ENCODE results near the gene MLLT3. TPM values are rescaled to one million over a fixed set of nuclear protein-coding genes. Genes with fewer than 3 reads are reported as not detected.

MLLT3 gene
- total RNA-seq, 4 donors from 2014 or later: 10.2 to 15.3 (median 14.5) TPM

DNA sequence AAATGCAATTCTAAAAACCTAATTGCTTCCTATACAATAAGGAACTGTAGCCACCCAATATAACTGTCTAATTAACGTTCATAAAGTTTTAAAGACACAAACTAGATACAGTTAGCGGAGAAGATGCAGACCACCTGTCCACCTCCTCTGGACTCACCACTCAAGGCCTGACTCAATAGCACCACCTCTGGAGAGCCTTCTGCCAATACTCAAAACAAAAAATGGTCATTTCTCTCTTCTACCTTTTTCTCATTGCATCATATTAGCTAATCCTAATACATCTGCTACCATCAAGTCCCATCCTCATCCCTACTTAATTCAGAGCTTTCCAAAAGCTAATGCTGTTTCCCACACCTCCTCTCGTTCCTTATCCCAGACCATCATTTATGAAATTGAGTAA lies 159.9 kb downstream of the MLLT3 start:
- H3K9me3 ChIP-seq: no peaks in the 10 kb centered on the region
- H3K27ac ChIP-seq: no peak overlapping the region
- no peak for TF ChIP-seq CTCF (IDR thresholded peaks at IDR 0.05)
- TF ChIP-seq POLR2A (IDR thresholded peaks at IDR 0.05): no peak
- no peak for TF ChIP-seq EP300 (IDR thresholded peaks at IDR 0.05)
- 96 to 97% methylated on average over 3 of the region's 3 CpGs for WGBS, 2 donors
- H3K27me3 ChIP-seq: no peaks in the 10 kb centered on the region
- H3K4me3 ChIP-seq: no peak overlapping the region
- DNase-seq (ENCODE audit: low spot score in 2 of 2): no peak
- H3K36me3 ChIP-seq: no peaks in the 10 kb centered on the region
- no peaks in the 10 kb centered on the region for H3K4me1 ChIP-seq

GRCh38 chr9:20447291-20447690 lies 175.0 kb downstream of the MLLT3 start:
- Histone ChIP-seq H3K27ac (no peak overlapping the region), H3K4me1 (no peaks in the 10 kb centered on the region), H3K4me3 (no peak overlapping the region), H3K9me3 (no peaks in the 10 kb centered on the region), H3K27me3 (no peaks in the 10 kb centered on the region), H3K36me3 (no peaks in the 10 kb centered on the region)
- TF ChIP-seq POLR2A (IDR thresholded peaks at IDR 0.05) (no peak), EP300 (IDR thresholded peaks at IDR 0.05) (no peak), CTCF (IDR thresholded peaks at IDR 0.05) (no peak)
- DNase-seq (ENCODE audit: low spot score in 2 of 2): no peak

DNA sequence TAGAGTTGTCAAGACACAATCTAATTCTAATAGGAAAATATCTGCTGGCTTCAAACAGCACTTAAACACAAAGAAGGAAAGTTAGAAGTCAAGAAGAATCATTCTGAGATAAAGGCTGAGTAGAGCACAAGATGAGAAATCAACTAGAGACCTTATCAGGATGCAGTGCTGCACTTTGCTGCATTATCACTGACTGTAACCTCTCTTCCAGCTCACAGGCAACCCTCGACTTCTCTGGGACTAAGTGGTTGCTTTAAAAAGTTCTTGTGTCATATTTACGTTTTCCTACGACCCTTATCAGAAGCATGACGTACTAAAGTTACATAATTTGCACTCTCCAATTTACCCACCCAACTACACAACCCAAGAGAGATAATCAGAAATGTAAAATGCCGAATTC lies 176.1 kb downstream of the MLLT3 start:
- TF ChIP-seq CTCF (IDR thresholded peaks at IDR 0.05) (no peak), POLR2A (IDR thresholded peaks at IDR 0.05) (no peak), EP300 (IDR thresholded peaks at IDR 0.05) (no peak)
- DNase-seq (ENCODE audit: low spot score in 2 of 2): no peak
- H3K4me1 ChIP-seq: no peaks in the 10 kb centered on the region
- no peak overlapping the region for H3K4me3 ChIP-seq
- no peak overlapping the region for H3K27ac ChIP-seq
- WGBS, 2 donors: 84 to 89% methylated on average over 5 of the region's 5 CpGs
- no peaks in the 10 kb centered on the region for H3K9me3 ChIP-seq
- no peaks in the 10 kb centered on the region for H3K27me3 ChIP-seq
- no peaks in the 10 kb centered on the region for H3K36me3 ChIP-seq

DNA sequence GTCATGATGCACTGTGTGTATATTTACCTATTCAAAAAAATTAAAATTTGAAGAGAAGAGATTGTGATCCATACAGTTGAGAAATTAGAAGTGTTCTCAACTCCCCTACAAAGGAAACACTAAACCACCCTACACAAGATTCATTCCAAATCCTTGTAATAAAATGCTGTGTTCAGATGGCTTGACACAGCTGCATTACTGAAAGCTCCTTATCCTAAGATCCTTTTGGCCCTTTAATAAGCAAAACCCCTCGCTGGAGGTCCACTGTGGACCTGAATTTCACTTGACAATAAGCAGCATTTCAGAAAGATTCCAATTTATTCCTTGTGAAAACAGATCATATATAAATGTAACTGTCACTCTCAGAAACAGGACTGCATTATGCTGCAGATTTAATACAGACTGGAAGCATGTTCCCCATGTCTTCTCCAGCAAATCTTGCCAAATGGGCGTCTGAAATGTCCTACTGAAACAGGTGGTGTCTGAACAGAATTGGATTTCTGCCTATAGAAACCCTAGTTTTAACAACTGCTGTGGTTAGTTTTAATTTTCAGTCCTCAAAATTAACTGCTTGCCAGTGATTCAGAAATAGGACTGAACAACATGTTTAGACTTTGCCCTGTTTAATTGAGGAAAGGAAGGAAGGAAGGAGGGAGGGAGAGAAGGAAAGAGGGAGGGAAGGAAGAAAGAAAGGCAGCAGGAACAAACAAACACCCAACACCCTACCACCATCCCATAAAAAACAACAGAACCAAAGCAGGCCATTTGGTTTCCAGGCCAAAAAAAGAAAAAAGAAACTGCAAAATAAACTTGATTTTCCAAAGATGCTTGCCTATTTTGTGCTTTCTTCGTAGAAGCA lies 179.6 kb downstream of the MLLT3 start:
- Histone ChIP-seq H3K4me3 (no peak overlapping the region), H3K4me1 (no peaks in the 10 kb centered on the region), H3K27ac (no peak overlapping the region), H3K36me3 (no peaks in the 10 kb centered on the region), H3K9me3 (no peaks in the 10 kb centered on the region), H3K27me3 (no peaks in the 10 kb centered on the region)
- WGBS, 2 donors: 65 to 70% methylated on average over 3 of the region's 3 CpGs
- TF ChIP-seq POLR2A (IDR thresholded peaks at IDR 0.05) (no peak), EP300 (IDR thresholded peaks at IDR 0.05) (no peak), CTCF (IDR thresholded peaks at IDR 0.05) (no peak)
- no peak for DNase-seq (ENCODE audit: low spot score in 2 of 2)

DNA sequence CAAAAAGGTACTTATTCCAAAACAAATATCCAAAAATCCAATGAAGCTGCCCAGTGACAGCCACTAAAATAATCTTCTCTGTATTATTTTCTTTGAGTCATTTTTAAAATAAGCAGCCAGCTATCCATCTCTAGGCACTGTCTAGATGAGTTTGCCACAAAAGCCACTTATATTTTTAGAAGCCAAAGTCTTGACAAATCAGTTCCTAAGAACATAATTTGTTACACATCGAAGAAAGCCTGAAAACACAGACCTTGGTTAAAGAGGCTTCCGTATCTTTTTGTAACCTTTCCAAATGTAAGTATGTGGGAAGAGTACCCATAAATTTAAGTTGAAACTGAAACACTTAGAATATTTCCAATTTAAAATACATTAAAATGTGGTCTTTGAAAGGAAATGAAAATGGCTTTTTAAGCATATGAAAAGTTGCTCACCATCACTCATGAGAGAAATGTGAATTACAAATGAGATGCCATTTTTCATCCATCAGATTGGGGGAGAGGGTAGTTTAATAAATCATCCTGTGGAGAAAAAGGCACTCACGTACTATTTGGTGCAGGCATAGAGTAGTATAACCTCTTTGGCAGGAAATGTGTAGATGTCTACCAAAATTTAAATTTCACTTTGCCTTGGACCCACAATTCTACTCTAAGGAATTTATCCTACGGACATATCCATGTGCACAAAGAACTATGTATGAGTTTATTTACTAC lies 180.4 kb downstream of the MLLT3 start:
- Histone ChIP-seq H3K36me3 (no peaks in the 10 kb centered on the region), H3K4me1 (no peaks in the 10 kb centered on the region), H3K27me3 (no peaks in the 10 kb centered on the region), H3K4me3 (no peak overlapping the region), H3K27ac (no peak overlapping the region), H3K9me3 (no peaks in the 10 kb centered on the region)
- TF ChIP-seq POLR2A (IDR thresholded peaks at IDR 0.05) (no peak), EP300 (IDR thresholded peaks at IDR 0.05) (no peak), CTCF (IDR thresholded peaks at IDR 0.05) (no peak)
- WGBS, 2 donors: 82% methylated on average over 4 of the region's 4 CpGs
- no peak for DNase-seq (ENCODE audit: low spot score in 2 of 2)
